Omental fat pad (tissue), 4 donors: ENCODE measurements around the gene RAB26. TPM values are rescaled to one million over a fixed set of nuclear protein-coding genes. Genes with fewer than 3 reads are reported as not detected.

ENCODE experiments used
- ATAC-seq: fragments of 150-250 bp; one replicate; pipeline ENCODE4 v1.9.1; 2016; ENCODE audit warnings: mild to moderate bottlenecking, moderate library complexity; ENCODE audit not compliant: low FRiP score
- DNase-seq: peaks from one replicate; pipeline ENCODE4 v3.0.0-alpha.2; 2019; ENCODE audit warnings: low spot score
- total RNA-seq, 4 donors: library from RNA; depleted of rRNA; stranded (reverse); fragments of >200 nt; gene quantifications; one replicate each; pipeline ENCODE4 v1.1.0, GENCODE V29; 2016
- TF ChIP-seq, protein P1 (sequence below), 3 donors: fragments of 450-650 bp; IDR thresholded peaks; one replicate each; pipeline ENCODE4 v1.5.1; 2016 to 2017; ENCODE audit warnings: antibody characterized with exemption in 3 of 3, mild to moderate bottlenecking in 3 of 3, moderate library complexity in 2 of 3

RAB26 gene
- total RNA-seq, 4 donors from 2014 or later = 0.19 to 2.0 (median 1.1) TPM; not detected in 1

DNA sequence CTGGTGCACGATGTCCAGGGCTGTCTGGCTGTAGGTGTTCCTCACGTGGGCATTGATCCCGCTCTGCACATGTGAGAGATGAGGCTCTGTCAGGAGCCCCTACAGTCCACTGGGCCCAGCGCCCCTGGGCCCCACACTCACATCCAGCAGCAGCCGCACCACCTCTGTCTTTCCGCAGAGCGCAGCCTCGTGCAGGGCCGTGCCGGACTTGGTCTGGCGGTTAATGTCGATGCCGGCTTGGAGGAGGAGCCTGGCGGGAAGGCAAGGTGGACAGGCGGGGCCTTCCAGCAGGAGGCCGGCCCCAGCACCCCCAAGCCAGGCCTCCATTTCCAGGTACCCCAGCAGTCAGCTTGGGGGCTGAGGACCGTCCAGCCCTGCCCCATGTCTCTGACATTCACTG lies 38.8 kb downstream of the RAB26 start:
- ATAC-seq = no peak
- TF ChIP-seq, protein P1, sequence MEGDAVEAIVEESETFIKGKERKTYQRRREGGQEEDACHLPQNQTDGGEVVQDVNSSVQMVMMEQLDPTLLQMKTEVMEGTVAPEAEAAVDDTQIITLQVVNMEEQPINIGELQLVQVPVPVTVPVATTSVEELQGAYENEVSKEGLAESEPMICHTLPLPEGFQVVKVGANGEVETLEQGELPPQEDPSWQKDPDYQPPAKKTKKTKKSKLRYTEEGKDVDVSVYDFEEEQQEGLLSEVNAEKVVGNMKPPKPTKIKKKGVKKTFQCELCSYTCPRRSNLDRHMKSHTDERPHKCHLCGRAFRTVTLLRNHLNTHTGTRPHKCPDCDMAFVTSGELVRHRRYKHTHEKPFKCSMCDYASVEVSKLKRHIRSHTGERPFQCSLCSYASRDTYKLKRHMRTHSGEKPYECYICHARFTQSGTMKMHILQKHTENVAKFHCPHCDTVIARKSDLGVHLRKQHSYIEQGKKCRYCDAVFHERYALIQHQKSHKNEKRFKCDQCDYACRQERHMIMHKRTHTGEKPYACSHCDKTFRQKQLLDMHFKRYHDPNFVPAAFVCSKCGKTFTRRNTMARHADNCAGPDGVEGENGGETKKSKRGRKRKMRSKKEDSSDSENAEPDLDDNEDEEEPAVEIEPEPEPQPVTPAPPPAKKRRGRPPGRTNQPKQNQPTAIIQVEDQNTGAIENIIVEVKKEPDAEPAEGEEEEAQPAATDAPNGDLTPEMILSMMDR (IDR thresholded peaks at IDR 0.05) = no peak
- no peak for DNase-seq

GRCh38 chr16:2188395-2188794 lies 40.0 kb downstream of the RAB26 start:
- TF ChIP-seq, protein P1 (IDR thresholded peaks at IDR 0.05) = no peak
- ATAC-seq (no peak), DNase-seq (no peak)

DNA sequence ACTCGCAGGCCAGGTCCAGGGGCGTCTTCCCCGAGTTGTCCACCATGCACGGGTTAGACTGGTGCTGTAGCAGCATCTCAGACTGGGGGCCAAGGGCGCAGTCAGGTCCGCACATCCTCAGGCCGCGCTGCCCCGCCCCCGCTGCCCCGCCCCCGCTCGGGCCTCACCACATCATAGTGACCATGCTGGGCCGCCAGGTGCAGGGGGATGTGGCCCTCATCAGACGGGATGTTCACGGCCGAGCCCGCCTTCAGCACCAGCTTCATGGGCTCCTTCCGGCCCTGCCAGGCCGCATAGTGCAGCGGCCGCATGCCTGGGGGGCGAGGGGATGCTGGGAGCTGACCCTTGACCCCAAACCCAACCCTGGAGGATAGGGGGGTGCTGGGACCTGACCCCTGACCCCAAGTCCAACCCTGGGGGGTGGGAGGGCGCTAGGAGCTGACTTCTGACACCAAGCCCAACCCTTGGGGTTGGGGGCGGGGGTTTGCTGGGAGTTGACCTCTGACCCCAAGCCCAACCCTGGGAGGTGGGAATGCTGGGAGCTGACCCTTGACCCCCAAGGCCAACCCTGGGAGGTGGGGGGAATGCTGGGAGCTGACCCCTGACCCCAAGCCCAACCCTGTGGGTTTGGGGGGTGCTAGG lies 40.9 kb downstream of the RAB26 start:
- ATAC-seq = no peak
- TF ChIP-seq, protein P1 (IDR thresholded peaks at IDR 0.05) = no peak
- DNase-seq = no peak

DNA sequence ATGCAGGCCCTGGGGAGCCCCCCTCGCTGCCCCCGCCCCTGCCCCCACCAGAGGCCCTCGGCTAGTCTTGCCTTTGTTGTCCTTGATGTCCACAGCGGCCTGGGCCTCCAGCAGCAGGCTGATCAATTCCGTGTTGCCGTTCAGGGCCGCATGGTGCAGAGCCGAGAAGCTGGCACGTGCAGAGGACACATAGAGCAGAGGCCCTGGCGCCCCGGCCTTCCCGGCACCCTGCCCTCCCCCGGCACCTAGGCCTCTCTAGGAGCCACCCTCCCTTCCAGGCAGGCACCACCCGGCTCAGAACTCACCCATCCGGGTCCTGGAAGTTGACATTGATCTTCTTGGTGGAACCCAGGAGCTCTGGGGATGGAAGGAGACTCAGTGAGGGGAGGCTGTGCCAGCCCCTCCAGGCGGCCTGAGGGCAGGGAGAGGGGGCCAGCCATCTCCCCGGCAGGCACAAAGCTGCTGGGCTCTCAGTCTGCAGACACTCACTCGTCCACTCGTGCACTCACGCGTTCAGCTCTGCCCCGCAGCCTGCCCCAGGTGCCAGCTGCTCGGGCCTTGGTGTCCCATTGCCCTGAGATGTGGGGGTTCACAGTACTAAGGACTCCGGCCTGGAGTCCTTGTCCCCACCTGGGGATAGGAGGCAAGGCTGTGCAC lies 41.7 kb downstream of the RAB26 start:
- TF ChIP-seq, protein P1 (IDR thresholded peaks at IDR 0.05) = no peak
- DNase-seq (no peak), ATAC-seq (no peak)

GRCh38 chr16:2190659-2191445 lies 42.4 kb downstream of the RAB26 start:
- ATAC-seq = no peak
- TF ChIP-seq, protein P1 (IDR thresholded peaks at IDR 0.05) = no peak

GRCh38 chr16:2191446-2191706 lies 43.0 kb downstream of the RAB26 start:
- TF ChIP-seq, protein P1 (IDR thresholded peaks at IDR 0.05) = no peak
- DNase-seq (no peak), ATAC-seq (no peak)

More at GRCh38 chr16:2190659-2191445, 42.4 kb downstream of the RAB26 start:
- no peak for DNase-seq
